ENCODE results near the gene PPARD. TPM values are rescaled to one million over a fixed set of nuclear protein-coding genes. Genes with fewer than 3 reads are reported as not detected.
A peak's percentile ranks its signal among the peaks of the same experiment; 100 is the strongest.

Gene PPARD
- total RNA-seq, 1 donor from 2014 or later: 29.1 TPM

DNA sequence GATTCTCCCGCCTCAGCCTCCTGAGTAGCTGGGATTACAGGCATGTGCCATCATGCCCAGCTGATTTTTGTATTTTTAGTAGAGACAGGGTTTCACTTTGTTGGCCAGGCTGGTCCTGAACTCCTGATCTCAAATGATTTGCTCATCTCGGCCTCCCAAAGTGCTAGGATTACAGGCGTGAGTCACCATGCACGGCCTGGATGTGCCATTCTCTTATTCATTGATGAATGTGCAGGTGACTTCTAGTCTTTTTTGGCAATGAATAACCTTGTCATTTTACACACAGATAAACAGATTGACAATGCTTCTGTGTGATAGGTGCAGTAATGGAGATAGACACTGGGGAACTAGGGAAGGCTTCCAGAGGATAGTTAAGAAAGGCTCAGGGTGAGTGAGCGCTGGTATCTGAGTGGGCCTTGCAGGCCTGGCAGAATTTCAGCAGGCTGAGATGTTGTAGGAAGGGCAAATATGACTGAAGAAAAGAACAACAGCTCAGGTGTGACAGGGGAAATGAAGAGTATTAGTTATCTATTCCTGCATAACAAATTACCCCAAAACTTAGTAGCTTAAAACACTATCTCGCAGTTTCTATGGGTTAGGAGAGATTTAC lies 23.3 kb downstream of the PPARD start:
- Mint-ChIP-seq H3K4me3 (ENCODE audit: low read depth) (no peak overlapping the region), H3K27ac (peak overlapping the region; percentile 13), H3K4me1 (ENCODE audit: low read depth) (peaks cover 40% of the 10 kb centered on the region), H3K9me3 (no peaks in the 10 kb centered on the region), H3K36me3 (ENCODE audit: low read depth) (peaks cover 23% of the 10 kb centered on the region), H3K27me3 (ENCODE audit: low read depth) (no peaks in the 10 kb centered on the region)
- DNase-seq (ENCODE audit: low spot score): no peak
- intact Hi-C loops (cut with micrococcal nuclease): no loop called here

DNA sequence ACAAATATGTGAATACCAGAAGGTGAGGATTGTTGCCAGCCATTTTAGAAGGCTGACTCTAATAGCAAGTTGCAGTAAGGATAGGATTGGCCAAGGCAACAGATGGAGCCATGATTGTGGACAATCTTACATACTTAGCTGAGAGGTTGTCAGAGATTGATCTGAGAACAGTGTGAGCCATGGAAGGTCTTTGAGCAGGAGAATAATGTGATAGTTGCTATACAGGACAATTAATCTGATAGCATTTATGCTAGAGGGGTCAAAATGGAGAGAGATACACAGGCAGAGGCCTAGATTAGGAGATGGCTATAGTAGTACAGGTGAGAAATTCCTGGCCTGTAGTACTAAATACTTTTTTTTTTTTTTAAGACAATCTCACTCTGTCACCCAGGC lies 23.8 kb downstream of the PPARD start:
- peaks cover 24% of the 10 kb centered on the region for H3K36me3 Mint-ChIP-seq (ENCODE audit: low read depth)
- DNase-seq (ENCODE audit: low spot score): no peak
- no peaks in the 10 kb centered on the region for H3K27me3 Mint-ChIP-seq (ENCODE audit: low read depth)
- peaks cover 45% of the 10 kb centered on the region for H3K4me1 Mint-ChIP-seq (ENCODE audit: low read depth)
- no peak overlapping the region for H3K27ac Mint-ChIP-seq
- intact Hi-C loops (cut with micrococcal nuclease): no loop called here
- no peaks in the 10 kb centered on the region for H3K9me3 Mint-ChIP-seq
- H3K4me3 Mint-ChIP-seq (ENCODE audit: low read depth): no peak overlapping the region

DNA sequence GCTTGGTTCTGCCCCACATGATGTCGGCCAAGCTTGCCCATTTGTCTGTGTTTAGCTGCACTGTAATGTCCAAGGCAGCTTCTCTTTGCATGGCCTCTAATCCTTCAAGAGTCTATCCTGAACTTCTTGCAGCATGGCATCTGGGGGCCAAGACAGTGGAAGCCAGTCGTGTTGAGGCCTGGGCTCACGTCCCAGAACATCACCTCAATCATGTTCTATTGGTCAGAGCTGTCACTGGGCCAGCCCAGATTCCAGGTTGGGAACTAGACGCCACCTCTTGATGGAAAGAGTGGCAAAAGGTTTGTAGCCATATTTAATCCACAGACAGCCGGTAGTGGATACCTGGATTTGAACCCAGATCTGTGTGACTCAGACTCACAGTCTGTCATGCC lies 25.3 kb downstream of the PPARD start:
- H3K27me3 Mint-ChIP-seq (ENCODE audit: low read depth): no peaks in the 10 kb centered on the region
- intact Hi-C loops (cut with micrococcal nuclease): loop anchor here (1.0 to 2.0 kb wide), 2 partner anchors 27 to 65 kb away; no protein-coding TSS in a partner anchor
- H3K27ac Mint-ChIP-seq: no peak overlapping the region
- DNase-seq (ENCODE audit: low spot score): no peak
- peaks cover 26% of the 10 kb centered on the region for H3K36me3 Mint-ChIP-seq (ENCODE audit: low read depth)
- peaks cover 52% of the 10 kb centered on the region for H3K4me1 Mint-ChIP-seq (ENCODE audit: low read depth)
- no peaks in the 10 kb centered on the region for H3K9me3 Mint-ChIP-seq
- H3K4me3 Mint-ChIP-seq (ENCODE audit: low read depth): no peak overlapping the region

DNA sequence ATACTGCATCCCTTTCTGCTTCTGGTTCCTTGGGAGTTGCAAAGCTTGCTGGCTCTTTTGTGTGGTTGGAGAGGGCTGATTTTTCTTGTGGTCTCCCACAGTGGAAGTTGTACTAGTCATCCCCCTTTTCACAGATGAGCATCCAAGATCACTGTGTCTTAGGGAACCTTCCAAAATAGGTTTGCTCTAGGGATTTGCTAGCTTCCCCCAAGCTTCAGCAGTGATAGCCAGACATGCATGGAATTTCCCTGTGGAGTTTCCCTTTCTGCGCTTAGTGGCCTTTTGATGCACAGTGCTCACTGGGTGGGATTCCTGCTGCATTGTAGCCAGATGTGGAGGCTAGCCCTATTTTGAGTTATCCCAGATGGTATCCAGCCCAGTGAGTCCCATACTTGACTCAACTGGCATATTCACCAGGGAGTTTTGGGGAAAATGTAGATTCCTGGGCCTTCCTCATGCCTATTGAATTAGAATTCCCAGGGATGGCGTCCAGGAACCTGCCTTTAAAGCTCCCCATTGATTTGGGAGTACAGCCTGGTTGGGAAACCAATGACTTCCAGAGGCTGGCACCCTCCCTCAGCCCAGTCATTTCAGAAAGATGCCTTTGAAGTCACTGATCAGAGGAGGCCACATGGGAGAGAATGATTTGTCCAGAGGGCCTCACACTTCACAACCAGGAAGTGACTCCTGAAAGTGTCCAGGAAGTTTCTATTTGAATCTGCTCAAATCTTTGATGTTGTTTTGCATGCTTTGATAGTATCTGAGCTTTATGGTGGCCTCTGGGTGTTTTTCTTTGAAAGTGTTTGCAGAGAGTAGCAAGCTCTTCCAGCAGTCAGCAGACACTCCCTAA lies 25.9 kb downstream of the PPARD start:
- peak overlapping the region; percentile 67 for H3K27ac Mint-ChIP-seq
- H3K27me3 Mint-ChIP-seq (ENCODE audit: low read depth): no peaks in the 10 kb centered on the region
- H3K9me3 Mint-ChIP-seq: no peaks in the 10 kb centered on the region
- DNase-seq (ENCODE audit: low spot score): peak; percentile 26
- intact Hi-C loops (cut with micrococcal nuclease): loop anchor here (1.0 to 2.0 kb wide), 2 partner anchors 26 to 65 kb away; no protein-coding TSS in a partner anchor
- peaks cover 50% of the 10 kb centered on the region for H3K4me1 Mint-ChIP-seq (ENCODE audit: low read depth)
- H3K4me3 Mint-ChIP-seq (ENCODE audit: low read depth): no peak overlapping the region
- H3K36me3 Mint-ChIP-seq (ENCODE audit: low read depth): peaks cover 26% of the 10 kb centered on the region

DNA sequence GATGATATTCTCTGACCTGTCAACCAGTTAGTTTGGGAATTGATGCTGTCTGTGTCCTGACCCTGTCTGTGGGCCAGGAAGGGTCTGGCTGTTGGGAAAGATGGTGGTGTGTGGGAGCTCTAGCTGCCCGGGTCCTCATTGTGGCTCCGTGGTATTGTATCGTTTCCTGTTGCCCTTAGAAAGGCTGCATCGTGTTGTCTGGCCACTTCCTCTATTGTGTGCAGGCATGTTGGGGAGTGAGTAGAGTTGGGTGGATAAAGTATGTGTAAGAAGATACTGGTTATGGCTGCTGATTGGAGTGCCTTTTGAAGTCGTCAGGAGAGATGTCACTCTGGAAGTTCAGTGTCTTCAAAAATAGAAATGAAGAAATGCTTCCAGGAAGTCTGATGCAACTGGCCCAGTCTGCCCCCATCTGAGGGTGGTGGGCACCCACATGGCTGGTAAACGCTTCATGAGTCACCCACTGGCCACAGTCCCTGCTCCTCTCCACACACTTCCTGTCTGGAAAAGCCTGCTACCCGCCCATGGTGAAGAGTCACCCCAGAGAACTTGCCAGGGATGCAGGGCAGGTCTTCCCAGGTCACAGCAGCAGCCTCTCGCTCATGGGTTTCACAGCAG lies 27.9 kb downstream of the PPARD start:
- no peaks in the 10 kb centered on the region for H3K9me3 Mint-ChIP-seq
- intact Hi-C loops (cut with micrococcal nuclease): no loop called here
- no peaks in the 10 kb centered on the region for H3K27me3 Mint-ChIP-seq (ENCODE audit: low read depth)
- H3K36me3 Mint-ChIP-seq (ENCODE audit: low read depth): peaks cover 35% of the 10 kb centered on the region
- peak; percentile 18 for DNase-seq (ENCODE audit: low spot score)
- H3K27ac Mint-ChIP-seq: peak overlapping the region; percentile 94
- peak overlapping the region; percentile 64 for H3K4me3 Mint-ChIP-seq (ENCODE audit: low read depth)
- peaks cover 50% of the 10 kb centered on the region for H3K4me1 Mint-ChIP-seq (ENCODE audit: low read depth)

DNA sequence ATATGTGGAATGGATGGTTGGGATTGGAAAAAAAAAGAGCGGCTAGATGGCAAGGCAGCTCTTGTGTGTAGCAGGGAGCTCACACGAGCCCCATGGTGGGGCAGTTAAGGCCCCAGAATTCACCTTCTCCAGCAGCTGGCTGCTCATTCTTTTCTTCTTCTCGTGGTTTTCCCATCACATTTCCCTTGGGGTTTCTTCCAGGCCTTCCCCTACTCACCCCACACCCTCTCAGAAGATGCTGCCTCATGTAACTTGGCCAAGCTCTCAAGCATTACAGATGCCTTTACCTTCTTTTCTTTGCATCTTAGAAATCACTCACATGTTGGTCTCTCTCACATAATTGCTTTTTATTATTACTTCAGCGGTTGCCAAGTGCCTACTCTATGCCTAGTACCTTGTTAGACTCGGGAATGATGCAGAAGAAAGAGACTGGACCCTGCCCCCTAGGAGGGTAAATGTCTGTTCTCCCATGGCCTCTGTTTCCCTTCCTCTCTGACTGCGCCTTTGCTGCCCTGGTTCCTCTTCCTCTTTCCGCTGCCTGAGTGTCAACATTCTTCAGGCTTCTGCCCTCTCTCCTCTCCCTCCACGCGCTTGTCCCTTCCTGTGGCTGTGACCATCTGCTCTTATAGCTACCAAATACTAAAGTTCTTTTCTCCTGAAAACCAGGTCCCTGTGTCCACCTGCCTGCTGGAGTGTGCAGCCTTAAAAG lies 28.6 kb downstream of the PPARD start:
- Mint-ChIP-seq H3K4me3 (ENCODE audit: low read depth) (peak overlapping the region; percentile 3), H3K27me3 (ENCODE audit: low read depth) (no peaks in the 10 kb centered on the region), H3K27ac (peak overlapping the region; percentile 94), H3K9me3 (no peaks in the 10 kb centered on the region), H3K36me3 (ENCODE audit: low read depth) (peaks cover 32% of the 10 kb centered on the region), H3K4me1 (ENCODE audit: low read depth) (peaks cover 46% of the 10 kb centered on the region)
- intact Hi-C loops (cut with micrococcal nuclease): no loop called here
- DNase-seq (ENCODE audit: low spot score): no peak

DNA sequence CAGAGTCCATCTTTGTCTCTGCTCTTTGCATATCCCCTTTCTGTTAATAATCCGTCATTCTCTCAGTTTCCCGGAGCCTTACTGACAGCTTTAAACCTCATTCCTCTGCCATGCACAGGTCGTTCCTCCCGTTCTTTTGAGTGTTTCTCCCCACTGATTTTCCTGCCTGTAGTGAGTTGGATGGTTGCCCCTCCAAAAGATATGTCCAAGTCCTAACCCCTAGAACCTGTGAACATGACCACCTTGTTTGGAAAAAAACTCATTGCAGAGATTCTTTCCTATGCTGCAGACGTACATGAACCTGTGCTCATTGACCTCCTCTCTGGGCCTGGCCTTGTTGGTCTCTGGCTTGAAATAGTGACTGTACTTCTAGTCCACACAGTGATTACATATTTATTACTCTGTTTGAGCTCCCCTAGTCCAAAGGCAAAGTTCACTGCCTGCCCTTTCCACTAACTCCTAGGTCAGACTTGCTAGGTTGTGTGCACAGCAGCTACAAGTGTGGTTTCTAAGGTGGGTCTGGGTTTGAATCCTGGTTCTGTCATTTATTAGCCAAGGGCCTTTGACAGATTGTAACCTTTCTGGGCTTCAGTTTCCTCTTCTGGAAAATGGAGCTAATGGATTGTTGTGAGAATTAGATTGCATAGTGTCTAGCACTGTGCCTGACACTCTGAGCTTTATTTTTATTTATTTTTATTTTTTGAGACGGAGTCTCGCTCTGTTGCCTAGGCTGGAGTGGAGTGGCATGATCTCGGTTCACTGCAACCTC lies 29.3 kb downstream of the PPARD start:
- Mint-ChIP-seq H3K27me3 (ENCODE audit: low read depth) (no peaks in the 10 kb centered on the region), H3K4me3 (ENCODE audit: low read depth) (peak overlapping the region; percentile 3), H3K27ac (peak overlapping the region; percentile 94), H3K9me3 (no peaks in the 10 kb centered on the region), H3K36me3 (ENCODE audit: low read depth) (peaks cover 29% of the 10 kb centered on the region), H3K4me1 (ENCODE audit: low read depth) (peaks cover 53% of the 10 kb centered on the region)
- intact Hi-C loops (cut with micrococcal nuclease): no loop called here
- DNase-seq (ENCODE audit: low spot score): no peak

DNA sequence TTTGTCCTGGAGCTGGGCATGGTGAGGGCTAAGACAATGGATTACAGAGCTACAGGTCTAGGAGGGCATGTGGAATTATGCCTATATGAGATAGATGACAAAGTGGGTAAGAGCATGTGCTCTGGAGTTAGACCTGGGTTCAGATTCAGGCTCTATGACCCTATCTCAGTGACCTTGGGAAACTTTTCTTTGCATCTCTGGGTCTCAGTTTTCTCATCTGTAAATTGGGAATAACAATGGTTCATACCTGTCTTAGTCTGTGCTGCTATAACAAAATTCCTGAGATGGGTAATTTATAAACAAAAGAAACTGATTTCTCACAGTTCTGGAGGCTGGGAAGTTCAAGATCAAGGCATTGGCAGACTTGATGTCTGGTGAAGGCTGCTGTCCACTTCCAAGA lies 30.3 kb downstream of the PPARD start:
- H3K4me3 Mint-ChIP-seq (ENCODE audit: low read depth): no peak overlapping the region
- no peaks in the 10 kb centered on the region for H3K27me3 Mint-ChIP-seq (ENCODE audit: low read depth)
- H3K9me3 Mint-ChIP-seq: no peaks in the 10 kb centered on the region
- no peak for DNase-seq (ENCODE audit: low spot score)
- no peak overlapping the region for H3K27ac Mint-ChIP-seq
- intact Hi-C loops (cut with micrococcal nuclease): no loop called here
- peaks cover 20% of the 10 kb centered on the region for H3K36me3 Mint-ChIP-seq (ENCODE audit: low read depth)
- peaks cover 50% of the 10 kb centered on the region for H3K4me1 Mint-ChIP-seq (ENCODE audit: low read depth)

DNA sequence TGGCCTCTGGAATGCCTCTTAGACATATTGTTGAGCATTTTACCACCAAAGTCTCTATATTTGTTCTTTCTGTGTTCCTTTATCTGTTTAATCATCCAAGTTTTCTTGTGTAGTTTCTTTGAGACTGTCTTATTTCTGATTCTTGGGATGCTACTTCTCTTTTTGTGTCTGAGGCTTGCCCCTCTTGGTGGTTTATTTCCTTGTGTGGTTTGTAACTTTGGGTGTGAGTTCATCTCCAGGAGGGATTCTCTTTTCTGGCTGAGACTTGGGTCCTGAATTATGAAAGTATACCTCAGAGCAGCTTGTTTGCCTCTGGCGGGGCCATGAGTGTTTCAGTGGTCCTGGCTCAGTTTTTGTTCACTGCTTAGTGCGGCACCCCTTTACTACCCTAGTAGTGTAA lies 33.9 kb downstream of the PPARD start:
- no peaks in the 10 kb centered on the region for H3K9me3 Mint-ChIP-seq
- intact Hi-C loops (cut with micrococcal nuclease): no loop called here
- no peak overlapping the region for H3K27ac Mint-ChIP-seq
- peaks cover 18% of the 10 kb centered on the region for H3K4me1 Mint-ChIP-seq (ENCODE audit: low read depth)
- peaks cover 19% of the 10 kb centered on the region for H3K36me3 Mint-ChIP-seq (ENCODE audit: low read depth)
- H3K27me3 Mint-ChIP-seq (ENCODE audit: low read depth): no peaks in the 10 kb centered on the region
- DNase-seq (ENCODE audit: low spot score): no peak
- H3K4me3 Mint-ChIP-seq (ENCODE audit: low read depth): no peak overlapping the region

DNA sequence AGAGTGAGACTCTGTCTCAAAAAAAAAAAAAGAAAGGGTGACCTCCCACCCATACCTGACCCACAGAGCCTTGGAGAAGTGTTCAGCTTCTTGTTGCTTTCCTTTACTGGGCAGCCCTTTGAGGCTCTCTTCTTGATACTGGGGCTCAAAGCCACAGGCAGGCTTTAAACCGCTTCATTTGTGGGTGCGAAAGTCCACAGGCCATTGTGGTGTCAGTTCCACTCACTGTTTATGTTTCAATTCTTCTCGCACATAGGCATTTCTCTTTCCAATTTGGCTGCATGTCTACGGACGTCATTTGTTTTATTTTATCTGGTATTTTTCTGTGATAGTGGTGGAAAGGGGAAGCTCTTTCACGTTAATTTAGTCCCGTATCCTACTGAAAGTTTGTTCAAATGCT lies 34.6 kb downstream of the PPARD start:
- H3K9me3 Mint-ChIP-seq: no peaks in the 10 kb centered on the region
- H3K4me1 Mint-ChIP-seq (ENCODE audit: low read depth): peaks cover 12% of the 10 kb centered on the region
- no peak overlapping the region for H3K27ac Mint-ChIP-seq
- DNase-seq (ENCODE audit: low spot score): no peak
- H3K36me3 Mint-ChIP-seq (ENCODE audit: low read depth): peaks cover 21% of the 10 kb centered on the region
- intact Hi-C loops (cut with micrococcal nuclease): no loop called here
- H3K4me3 Mint-ChIP-seq (ENCODE audit: low read depth): no peak overlapping the region
- no peaks in the 10 kb centered on the region for H3K27me3 Mint-ChIP-seq (ENCODE audit: low read depth)

DNA sequence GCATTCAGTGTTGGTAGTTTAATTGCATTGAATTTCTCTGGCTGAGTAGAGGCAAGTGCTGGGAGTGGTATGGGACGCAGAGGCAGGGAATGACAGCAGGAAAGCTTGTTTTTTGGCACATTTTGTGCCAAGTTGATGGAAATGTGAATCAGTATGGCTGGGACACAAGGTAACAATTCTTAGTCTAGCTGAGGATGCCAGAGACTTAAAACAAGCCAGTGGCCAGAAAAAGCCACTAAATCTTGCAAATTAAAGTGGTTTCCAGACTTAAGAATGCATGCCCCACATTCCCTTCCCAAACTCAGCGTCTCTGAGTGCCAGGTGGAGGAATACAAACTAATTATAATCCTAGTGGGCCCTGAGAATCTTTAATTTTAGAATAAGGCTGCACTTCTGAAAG lies 35.9 kb downstream of the PPARD start:
- peaks cover 32% of the 10 kb centered on the region for H3K36me3 Mint-ChIP-seq (ENCODE audit: low read depth)
- no peak for DNase-seq (ENCODE audit: low spot score)
- no peaks in the 10 kb centered on the region for H3K27me3 Mint-ChIP-seq (ENCODE audit: low read depth)
- peaks cover 4% of the 10 kb centered on the region for H3K9me3 Mint-ChIP-seq
- no peak overlapping the region for H3K4me3 Mint-ChIP-seq (ENCODE audit: low read depth)
- no peak overlapping the region for H3K27ac Mint-ChIP-seq
- H3K4me1 Mint-ChIP-seq (ENCODE audit: low read depth): peaks cover 12% of the 10 kb centered on the region
- intact Hi-C loops (cut with micrococcal nuclease): no loop called here

DNA sequence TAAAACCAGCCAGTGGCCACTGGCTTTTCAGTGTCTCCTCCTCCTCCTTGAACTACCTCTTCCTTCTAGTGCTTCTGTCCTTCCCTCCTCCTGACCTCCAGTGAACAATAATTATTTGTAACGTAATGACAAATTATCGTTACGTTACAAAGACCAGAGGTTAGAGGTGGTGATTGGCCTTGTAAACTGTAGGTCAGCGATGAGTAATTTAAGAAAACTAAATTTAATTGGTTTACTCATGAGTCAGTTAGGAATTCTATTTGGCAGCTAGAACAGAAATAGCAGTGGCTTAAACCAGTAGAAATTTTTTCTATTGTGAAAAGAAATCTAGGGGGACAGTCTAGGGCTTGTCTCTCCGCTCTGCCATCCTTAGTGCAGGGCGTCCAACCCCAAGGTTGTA lies 38.8 kb downstream of the PPARD start:
- Mint-ChIP-seq H3K36me3 (ENCODE audit: low read depth) (peaks cover 29% of the 10 kb centered on the region), H3K27me3 (ENCODE audit: low read depth) (no peaks in the 10 kb centered on the region), H3K9me3 (peaks cover 4% of the 10 kb centered on the region), H3K4me3 (ENCODE audit: low read depth) (no peak overlapping the region), H3K4me1 (ENCODE audit: low read depth) (peaks cover 13% of the 10 kb centered on the region), H3K27ac (no peak overlapping the region)
- intact Hi-C loops (cut with micrococcal nuclease): no loop called here
- DNase-seq (ENCODE audit: low spot score): no peak
